H9 (cell line): Measurements from ENCODE around the gene MCEE. TPM values are rescaled to one million over a fixed set of nuclear protein-coding genes. Genes with fewer than 3 reads are reported as not detected.

Experiments
- DNase-seq: peaks from one replicate; pipeline ENCODE4 v3.0.0-alpha.2; 2017
- H2AFZ ChIP-seq: one replicate; pipeline ENCODE4 v1.6.1; 2013; ENCODE audit warnings: mild to moderate bottlenecking, low read length, control low read depth, moderate library complexity
- H2AK5ac ChIP-seq: 2 replicates; pipeline ENCODE4 v1.6.1; 2013; ENCODE audit warnings: low read length, control low read depth, mixed read lengths; ENCODE audit not compliant: insufficient read length
- H2BK120ac ChIP-seq: one replicate; pipeline ENCODE4 v1.6.1; 2013; ENCODE audit warnings: low read depth, mild to moderate bottlenecking, low read length, control low read depth, inconsistent platforms; ENCODE audit not compliant: poor library complexity, severe bottlenecking
- H2BK12ac ChIP-seq: 2 replicates; pipeline ENCODE4 v1.6.1; 2013; ENCODE audit warnings: low read length, control low read depth, mixed read lengths, low read depth; ENCODE audit not compliant: insufficient read length
- H2BK15ac ChIP-seq: 2 replicates; pipeline ENCODE4 v1.6.1; 2013; ENCODE audit warnings: low read depth, low read length, control low read depth
- H2BK20ac ChIP-seq: one replicate; pipeline ENCODE4 v1.6.1; 2013; ENCODE audit warnings: low read depth, mild to moderate bottlenecking, low read length, control low read depth, inconsistent platforms; ENCODE audit not compliant: poor library complexity, severe bottlenecking
- H2BK5ac ChIP-seq: 2 replicates; pipeline ENCODE4 v1.6.1; 2013; ENCODE audit warnings: low read length, control low read depth, mixed read lengths; ENCODE audit not compliant: insufficient read length
- H3K14ac ChIP-seq: 2 replicates; pipeline ENCODE4 v1.6.1; 2013; ENCODE audit warnings: low read length, control low read depth; ENCODE audit not compliant: insufficient read depth
- H3K18ac ChIP-seq: 2 replicates; pipeline ENCODE4 v1.6.1; 2013; ENCODE audit warnings: low read depth, mild to moderate bottlenecking, mixed read lengths, low read length, control low read depth; ENCODE audit not compliant: insufficient read length
- H3K23ac ChIP-seq: 2 replicates; pipeline ENCODE4 v1.6.1; 2013; ENCODE audit warnings: low read length, control low read depth, mixed read lengths, low read depth; ENCODE audit not compliant: insufficient read length
- H3K23me2 ChIP-seq: 2 replicates; pipeline ENCODE4 v1.6.1; 2013; ENCODE audit warnings: low read depth, mild to moderate bottlenecking, mixed read lengths, low read length, control low read depth; ENCODE audit not compliant: insufficient read length, poor library complexity, severe bottlenecking
- H3K27ac ChIP-seq: 2 replicates; pipeline ENCODE4 v1.5.1; 2013; ENCODE audit warnings: low read length, control low read depth, mixed read lengths, low read depth; ENCODE audit not compliant: insufficient read length
- H3K27me3 ChIP-seq: 2 replicates; pipeline ENCODE4 v1.6.1; 2013; ENCODE audit warnings: low read length, control low read depth, inconsistent platforms; ENCODE audit not compliant: insufficient read depth
- H3K4ac ChIP-seq: 2 replicates; pipeline ENCODE4 v1.6.1; 2013; ENCODE audit warnings: low read depth, mild to moderate bottlenecking, control low read depth, inconsistent platforms, low read length, moderate library complexity
- H3K4me1 ChIP-seq: 2 replicates; pipeline ENCODE4 v1.6.1; 2013; ENCODE audit warnings: low read length, control low read depth, inconsistent platforms; ENCODE audit not compliant: insufficient read depth
- H3K4me2 ChIP-seq: 2 replicates; pipeline ENCODE4 v1.6.1; 2013; ENCODE audit warnings: low read length, control low read depth, mixed read lengths; ENCODE audit not compliant: insufficient read length, insufficient read depth
- H3K56ac ChIP-seq: 2 replicates; pipeline ENCODE4 v1.6.1; 2013; ENCODE audit warnings: low read depth, mild to moderate bottlenecking, mixed read lengths, low read length, control low read depth; ENCODE audit not compliant: insufficient read length
- H3K79me1 ChIP-seq: 2 replicates; pipeline ENCODE4 v1.6.1; 2013; ENCODE audit warnings: low read depth, mild to moderate bottlenecking, moderate library complexity, low read length, control low read depth, inconsistent platforms; ENCODE audit not compliant: insufficient read depth, poor library complexity, severe bottlenecking
- H3K79me2 ChIP-seq: 2 replicates; pipeline ENCODE4 v1.6.1; 2013; ENCODE audit warnings: low read length, control low read depth, inconsistent platforms; ENCODE audit not compliant: insufficient read depth
- H3K9ac ChIP-seq: 2 replicates; pipeline ENCODE4 v1.6.1; 2013; ENCODE audit warnings: low read length, control low read depth, mixed read lengths; ENCODE audit not compliant: insufficient read length; ENCODE audit errors: extremely low read depth
- H3K9me3 ChIP-seq: one replicate; pipeline ENCODE4 v1.6.1; 2013; ENCODE audit warnings: low read depth, low read length, inconsistent platforms; ENCODE audit not compliant: control insufficient read depth
- H3T11ph ChIP-seq: one replicate; pipeline ENCODE4 v1.6.1; 2013; ENCODE audit warnings: mild to moderate bottlenecking, low read length, control low read depth, inconsistent platforms
- H4K20me1 ChIP-seq: one replicate; pipeline ENCODE4 v1.6.1; 2013; ENCODE audit not compliant: control insufficient read depth, insufficient read length, insufficient read depth
- H4K5ac ChIP-seq: 2 replicates; pipeline ENCODE4 v1.6.1; 2013; ENCODE audit warnings: low read depth, mild to moderate bottlenecking, mixed read lengths, low read length, control low read depth; ENCODE audit not compliant: insufficient read length
- H4K8ac ChIP-seq: replicated peaks from 2 replicates; pipeline ENCODE4 v1.6.1; 2013; ENCODE audit warnings: low read length, control low read depth, mixed read lengths, low read depth; ENCODE audit not compliant: insufficient read length
- H4K91ac ChIP-seq: 2 replicates; pipeline ENCODE4 v1.6.1; 2013; ENCODE audit warnings: low read depth, mild to moderate bottlenecking, moderate library complexity, mixed read lengths, low read length, control low read depth; ENCODE audit not compliant: insufficient read length
- H3K27ac Mint-ChIP-seq, 3 experiments: 2 replicates in 2 of 3; 3 replicates in 1 of 3; pipeline ENCODE4 v1.8.0; 2020 to 2021; ENCODE audit warnings: mixed read lengths in 3 of 3, mild to moderate bottlenecking in 1 of 3, moderate library complexity in 1 of 3
- H3K27me3 Mint-ChIP-seq: 2 replicates; pipeline ENCODE4 v1.8.0; 2021; ENCODE audit warnings: low read depth, mild to moderate bottlenecking, moderate library complexity, mixed read lengths
- H3K36me3 Mint-ChIP-seq, 3 experiments: 2 replicates in 2 of 3; 3 replicates in 1 of 3; pipeline ENCODE4 v1.8.0; 2020 to 2021; ENCODE audit warnings: low read depth in 3 of 3, mixed read lengths in 3 of 3; ENCODE audit not compliant: insufficient read depth in 1 of 3
- H3K4me1 Mint-ChIP-seq, 2 experiments: 2 replicates each; pipeline ENCODE4 v1.8.0; 2020; ENCODE audit warnings: mixed read lengths in 2 of 2
- H3K4me3 Mint-ChIP-seq, 2 experiments: 2 replicates in 1 of 2; 3 replicates in 1 of 2; pipeline ENCODE4 v1.8.0; 2020 to 2021; ENCODE audit warnings: mild to moderate bottlenecking in 2 of 2, mixed read lengths in 2 of 2, moderate library complexity in 1 of 2
- H3K9me3 Mint-ChIP-seq, 2 experiments: 2 replicates in 1 of 2; 3 replicates in 1 of 2; pipeline ENCODE4 v1.8.0; 2020; ENCODE audit warnings: mild to moderate bottlenecking in 2 of 2, mixed read lengths in 2 of 2, moderate library complexity in 1 of 2
- WGBS: extraction: QIAGEN DNeasy Blood & Tissue Kit; methylation state at CpG from one replicate; pipeline ENCODE4 v1.1.7; 2013; ENCODE audit warnings: missing lambda C conversion rate, low lambda C conversion rate, mixed read lengths; ENCODE audit not compliant: insufficient read length; ENCODE audit errors: extremely low coverage; 5-methylcytosine and 5-hydroxymethylcytosine counted together
- total RNA-seq: library from RNA; stranded (reverse); gene quantifications from 2 replicates; pipeline ENCODE4 v1.2.1, GENCODE V29; 2021
- TF ChIP-seq, protein P1 (sequence below): fragments of 200-600 bp; sonication (generic); conservative IDR thresholded peaks from 3 replicates; pipeline ENCODE4 v1.8.0; 2021; ENCODE audit warnings: antibody characterized with exemption, mild to moderate bottlenecking

The MCEE gene
- total RNA-seq, 1 experiment from 2014 or later = 12.5 TPM

DNA sequence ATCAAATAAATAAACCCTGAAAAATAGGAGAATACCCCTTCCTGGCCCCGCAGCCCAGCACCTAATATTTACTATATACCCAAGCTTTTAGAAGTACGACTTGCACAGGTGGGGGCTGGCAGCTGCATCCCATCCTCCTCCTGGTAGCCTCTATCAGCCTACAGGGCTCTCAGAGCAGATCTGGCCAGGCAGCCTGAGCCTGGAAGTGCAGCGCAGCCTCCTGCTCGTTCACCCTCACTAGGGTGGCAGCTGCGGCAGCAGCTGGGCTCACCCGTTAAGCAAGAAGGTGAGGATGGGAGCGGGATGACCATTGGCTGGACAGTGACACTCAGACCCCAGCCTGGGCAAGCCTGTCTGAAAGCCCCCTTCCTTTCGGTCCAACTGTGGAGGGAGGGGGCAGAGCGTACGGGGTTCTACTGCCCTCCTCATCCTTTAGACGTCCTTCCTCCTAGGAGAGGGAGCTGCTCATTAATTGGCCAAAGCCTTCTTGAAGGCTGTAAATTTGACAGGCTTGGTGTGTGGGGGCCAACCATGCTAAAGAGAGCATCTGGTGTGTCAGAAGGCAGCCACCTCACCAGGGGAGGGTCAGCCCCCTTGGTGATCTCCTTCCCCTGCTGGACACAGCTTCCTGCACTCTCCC, 23.7 kb upstream of the MCEE start:
- H3K18ac ChIP-seq = no peak overlapping the region
- Mint-ChIP-seq H3K4me1 (peaks cover 10 to 23% of the 10 kb centered on the region in 2 experiments), H3K27me3 (peaks cover 4% of the 10 kb centered on the region), H3K4me3 (no peak overlapping the region), H3K27ac (no peak overlapping the region), H3K36me3 (peaks cover 11 to 18% (median 16%) of the 10 kb centered on the region in 3 experiments; a peak in 6 of 7 replicates), H3K9me3 (no peaks in the 10 kb centered on the region)
- H2BK12ac ChIP-seq = no peak overlapping the region
- no peaks in the 10 kb centered on the region for H3K9me3 ChIP-seq
- no peak overlapping the region for H3T11ph ChIP-seq
- no peak overlapping the region for H3K4ac ChIP-seq
- H3K27ac ChIP-seq = no peak overlapping the region
- no peak overlapping the region for H3K14ac ChIP-seq
- DNase-seq = no peak
- no peak overlapping the region for H2BK120ac ChIP-seq
- WGBS = no CpG with 5 or more reads among the region's 11 CpGs
- no peak overlapping the region for H2BK20ac ChIP-seq
- no peak overlapping the region for H4K91ac ChIP-seq
- H4K8ac ChIP-seq = no peak overlapping the region
- H3K23ac ChIP-seq = no peak overlapping the region
- H3K79me1 ChIP-seq = no peaks in the 10 kb centered on the region
- H3K79me2 ChIP-seq = no peaks in the 10 kb centered on the region
- TF ChIP-seq, protein P1, sequence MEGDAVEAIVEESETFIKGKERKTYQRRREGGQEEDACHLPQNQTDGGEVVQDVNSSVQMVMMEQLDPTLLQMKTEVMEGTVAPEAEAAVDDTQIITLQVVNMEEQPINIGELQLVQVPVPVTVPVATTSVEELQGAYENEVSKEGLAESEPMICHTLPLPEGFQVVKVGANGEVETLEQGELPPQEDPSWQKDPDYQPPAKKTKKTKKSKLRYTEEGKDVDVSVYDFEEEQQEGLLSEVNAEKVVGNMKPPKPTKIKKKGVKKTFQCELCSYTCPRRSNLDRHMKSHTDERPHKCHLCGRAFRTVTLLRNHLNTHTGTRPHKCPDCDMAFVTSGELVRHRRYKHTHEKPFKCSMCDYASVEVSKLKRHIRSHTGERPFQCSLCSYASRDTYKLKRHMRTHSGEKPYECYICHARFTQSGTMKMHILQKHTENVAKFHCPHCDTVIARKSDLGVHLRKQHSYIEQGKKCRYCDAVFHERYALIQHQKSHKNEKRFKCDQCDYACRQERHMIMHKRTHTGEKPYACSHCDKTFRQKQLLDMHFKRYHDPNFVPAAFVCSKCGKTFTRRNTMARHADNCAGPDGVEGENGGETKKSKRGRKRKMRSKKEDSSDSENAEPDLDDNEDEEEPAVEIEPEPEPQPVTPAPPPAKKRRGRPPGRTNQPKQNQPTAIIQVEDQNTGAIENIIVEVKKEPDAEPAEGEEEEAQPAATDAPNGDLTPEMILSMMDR = no peak
- H3K56ac ChIP-seq = no peak overlapping the region
- H3K4me1 ChIP-seq = no peaks in the 10 kb centered on the region; the same call in 1 of the 2 replicates
- no peaks in the 10 kb centered on the region for H4K20me1 ChIP-seq
- no peaks in the 10 kb centered on the region for H3K27me3 ChIP-seq
- H2AFZ ChIP-seq = no peak overlapping the region
- no peak overlapping the region for H2BK5ac ChIP-seq
- no peak overlapping the region for H3K4me2 ChIP-seq
- no peak overlapping the region for H2AK5ac ChIP-seq
- H3K9ac ChIP-seq = no peak overlapping the region
- H3K23me2 ChIP-seq = no peaks in the 10 kb centered on the region
- H4K5ac ChIP-seq = no peak overlapping the region
- no peak overlapping the region for H2BK15ac ChIP-seq
